GM21381 (cell line): Measurements from ENCODE around the gene PBLD.

Experiments used
- ATAC-seq: cut with Tn5 transposase; IDR thresholded peaks from one replicate; pipeline ENCODE4 v1.9.1; 2021; ENCODE audit warnings: mild to moderate bottlenecking, moderate library complexity; ENCODE audit not compliant: unreplicated experiment

PBLD gene

DNA sequence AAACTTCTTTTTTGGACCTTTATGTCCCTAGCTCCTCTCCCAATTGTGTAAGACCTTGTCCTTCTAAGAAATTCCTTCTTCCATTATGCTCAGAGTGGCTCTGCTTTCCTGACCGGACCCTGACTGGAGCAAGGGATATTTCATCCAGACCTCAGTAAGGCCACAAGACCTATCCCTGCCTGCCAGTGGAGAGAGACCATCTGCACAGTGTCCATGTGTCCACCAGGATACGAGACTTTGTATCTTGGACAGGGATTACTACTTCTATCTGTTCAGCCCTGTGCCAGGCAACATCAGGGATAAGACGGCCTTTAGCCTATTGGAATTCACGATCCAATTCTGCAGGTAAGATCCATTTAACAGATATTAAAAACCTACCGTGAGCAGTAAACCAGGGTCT, 93.7 kb downstream of the PBLD start:
- ATAC-seq = no peak

DNA sequence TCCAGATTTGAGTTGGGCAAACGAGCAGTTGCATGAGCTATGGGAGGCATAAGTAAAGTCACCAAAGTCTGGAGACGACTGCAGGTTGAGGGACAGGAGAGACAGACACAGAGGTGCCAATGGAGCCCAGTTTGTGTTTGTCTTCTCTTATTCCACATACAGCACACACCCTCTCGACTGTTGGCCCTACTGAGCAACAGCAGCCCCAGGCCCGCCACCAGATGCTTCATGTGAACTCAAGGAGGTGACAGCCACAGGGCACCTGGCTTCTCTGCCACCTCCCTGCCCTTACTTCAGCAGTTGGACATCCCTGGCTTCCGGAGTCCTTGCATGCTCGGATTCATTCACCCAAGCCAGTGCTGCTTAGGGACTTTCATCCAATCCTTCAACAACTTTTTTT, 94.4 kb downstream of the PBLD start:
- ATAC-seq = no peak

DNA sequence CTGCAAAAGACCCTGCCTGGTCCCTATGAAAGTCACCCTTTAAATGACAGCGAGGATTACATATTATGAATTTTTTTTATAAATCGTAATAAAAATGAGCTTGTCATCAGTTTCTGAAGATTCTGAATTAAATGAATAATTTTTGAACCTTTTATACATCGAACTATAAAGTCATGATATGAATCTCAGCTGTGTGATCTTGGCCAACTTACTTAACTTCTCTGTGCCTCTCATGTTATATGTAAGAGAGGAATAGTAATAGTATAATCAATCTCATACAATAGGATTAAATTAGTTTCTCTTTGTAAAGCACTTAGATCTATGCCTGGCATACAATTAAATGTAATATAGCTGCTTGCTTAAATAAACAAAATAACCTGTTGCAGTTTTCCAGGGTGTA, 95.6 kb downstream of the PBLD start:
- ATAC-seq = no peak

DNA sequence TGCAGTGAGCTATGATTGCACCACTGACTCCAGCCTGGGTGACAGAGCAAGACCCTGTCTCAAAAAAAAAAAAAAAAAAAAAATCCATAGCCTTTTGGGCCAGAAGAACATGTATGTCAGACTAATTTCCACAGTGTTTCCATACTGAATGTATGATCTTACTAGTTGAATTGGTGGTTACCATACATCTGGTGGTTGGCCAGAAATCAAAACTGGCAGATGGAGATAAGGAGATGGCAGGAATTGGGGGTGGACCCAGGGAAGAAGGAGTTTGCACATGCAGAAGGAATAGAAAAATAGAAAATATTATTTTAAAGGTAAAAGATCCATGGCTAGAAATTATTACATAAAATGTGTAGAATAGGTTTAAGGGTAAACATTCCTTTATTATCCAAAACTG, 97.1 kb downstream of the PBLD start:
- ATAC-seq = no peak

DNA sequence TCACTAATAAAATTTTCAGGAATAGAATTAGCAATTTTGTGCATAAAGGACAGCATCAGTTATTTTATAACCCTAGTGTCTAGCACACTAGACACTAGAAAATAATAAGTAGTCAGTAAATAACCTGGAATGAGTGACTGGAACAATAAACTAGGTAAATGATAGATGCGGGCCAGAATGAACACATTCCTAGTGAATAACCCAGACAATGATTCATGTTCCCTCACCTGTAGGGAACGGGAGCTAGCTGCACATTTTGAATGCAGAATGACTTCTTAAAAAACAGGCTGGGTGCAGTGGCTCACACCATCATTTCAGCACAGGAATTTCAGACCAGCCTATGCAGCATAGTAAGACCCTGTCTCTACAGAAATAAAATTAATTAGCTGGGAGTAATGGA, 97.6 kb downstream of the PBLD start:
- ATAC-seq = no peak

DNA sequence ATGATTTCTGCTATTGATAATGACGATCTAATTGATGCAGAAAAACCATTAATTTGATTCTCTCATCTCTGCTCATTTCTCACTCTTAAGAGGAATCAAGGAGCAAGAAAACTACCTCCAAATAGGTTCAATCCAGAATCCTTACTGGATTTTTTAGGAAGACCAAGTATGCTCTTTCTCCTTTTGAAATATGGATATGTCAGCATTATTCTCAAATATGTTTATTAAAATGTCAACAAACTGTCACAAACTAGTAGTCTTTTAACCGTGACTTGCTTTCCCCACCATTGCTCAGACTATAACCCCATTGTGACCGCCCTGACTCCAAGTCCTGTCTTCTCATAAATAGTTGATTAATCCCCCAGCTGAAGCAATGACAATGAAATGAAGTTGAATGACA, 99.7 kb downstream of the PBLD start:
- ATAC-seq = no peak
